Measurements from ENCODE around the gene DIRAS2.

DIRAS2 gene

GRCh38 chr9:90640361-90640760, 2.3 kb downstream of the DIRAS2 start:
- TF ChIP-seq CTCF (IDR thresholded peaks at IDR 0.05): no peak
- TF ChIP-seq ZFX (IDR thresholded peaks at IDR 0.05; ENCODE audit: borderline replicate concordance): no peak
- no peak overlapping the region for H3K27ac ChIP-seq

- H3K27ac ChIP-seq: no peak overlapping the region
These were observed 5.0 kb downstream of the DIRAS2 start for GRCh38 chr9:90637626-90638025.

GRCh38 chr9:90632647-90633207, 9.9 kb downstream of the DIRAS2 start:
- TF ChIP-seq CTCF (IDR thresholded peaks at IDR 0.05): no peak
- TF ChIP-seq ZFX (IDR thresholded peaks at IDR 0.05; ENCODE audit: borderline replicate concordance): no peak

More at GRCh38 chr9:90637626-90638025, 5.0 kb downstream of the DIRAS2 start:
- TF ChIP-seq ZFX (IDR thresholded peaks at IDR 0.05; ENCODE audit: borderline replicate concordance): no peak
- no peak for TF ChIP-seq CTCF (IDR thresholded peaks at IDR 0.05)

GRCh38 chr9:90631964-90632363, 10.7 kb downstream of the DIRAS2 start:
- H3K27ac ChIP-seq: no peak overlapping the region
- no peak for TF ChIP-seq CTCF (IDR thresholded peaks at IDR 0.05)
- TF ChIP-seq ZFX (IDR thresholded peaks at IDR 0.05; ENCODE audit: borderline replicate concordance): no peak

More at GRCh38 chr9:90632647-90633207, 9.9 kb downstream of the DIRAS2 start:
- H3K27ac ChIP-seq: no peak overlapping the region

- no peak for TF ChIP-seq CTCF (IDR thresholded peaks at IDR 0.05)
- TF ChIP-seq ZFX (IDR thresholded peaks at IDR 0.05; ENCODE audit: borderline replicate concordance): no peak
- H3K27ac ChIP-seq: no peak overlapping the region
These were observed 12.6 kb downstream of the DIRAS2 start for GRCh38 chr9:90629991-90630390.

- H3K27ac ChIP-seq: no peak overlapping the region
- TF ChIP-seq CTCF (IDR thresholded peaks at IDR 0.05): no peak
- TF ChIP-seq ZFX (IDR thresholded peaks at IDR 0.05; ENCODE audit: borderline replicate concordance): no peak
These were observed 13.3 kb downstream of the DIRAS2 start for GRCh38 chr9:90629354-90629753.

- no peak for TF ChIP-seq ZFX (IDR thresholded peaks at IDR 0.05; ENCODE audit: borderline replicate concordance)
- no peak overlapping the region for H3K27ac ChIP-seq
These were observed 25.8 kb downstream of the DIRAS2 start for GRCh38 chr9:90616806-90617205.

- TF ChIP-seq CTCF (IDR thresholded peaks at IDR 0.05) (no peak), ZFX (IDR thresholded peaks at IDR 0.05; ENCODE audit: borderline replicate concordance) (no peak)
- H3K27ac ChIP-seq: no peak overlapping the region
These were observed 29.1 kb downstream of the DIRAS2 start for GRCh38 chr9:90613502-90613901.
